GM11168 (cell line): Measurements from ENCODE around the gene PAK1.

ENCODE experiments used
- in situ Hi-C: fragments of 300-500 bp; cut with MboI; formaldehyde crosslinking; loops from one replicate; pipeline ENCODE4 v1.12.0; 2022; ENCODE audit warnings: low sequenced_read_pairs; ENCODE audit not compliant: unreplicated experiment

PAK1 gene

GRCh38 chr11:77284476-77285468, 189.1 kb downstream of the PAK1 start:
- in situ Hi-C loops: no loop called here

- in situ Hi-C loops: no loop called here
Measured at GRCh38 chr11:77283101-77283500, 190.8 kb downstream of the PAK1 start.

- in situ Hi-C loops: no loop called here
Measured at GRCh38 chr11:77278595-77279506, 195.0 kb downstream of the PAK1 start.

- in situ Hi-C loops: no loop called here
Measured at GRCh38 chr11:77276271-77276670, 197.6 kb downstream of the PAK1 start.
